ENCODE measurements around the gene PLPP3.

DNA sequence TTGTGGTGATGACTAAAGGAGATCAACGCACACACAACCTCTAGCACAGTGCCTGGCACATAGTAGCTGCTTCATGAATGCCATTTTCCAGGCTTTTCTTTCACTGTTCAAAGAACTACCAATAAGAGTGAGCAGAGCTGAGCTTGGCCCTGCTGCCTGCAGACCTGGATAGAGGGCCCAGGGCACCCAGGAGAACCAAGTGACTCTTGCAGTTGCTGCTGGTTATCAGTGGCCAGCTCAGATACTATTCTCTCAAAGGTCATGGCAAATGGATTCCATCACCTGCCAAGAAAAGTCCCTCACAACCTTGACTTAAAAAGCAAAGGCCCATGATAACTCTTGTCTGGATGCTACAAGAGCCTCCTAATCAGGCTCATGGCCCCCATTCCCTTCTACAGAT lies 41.7 kb downstream of the PLPP3 start:
- no peak for TF ChIP-seq CTCF (IDR thresholded peaks at IDR 0.05; ENCODE audit: low read length)
- no peak for TF ChIP-seq EZH2 (IDR thresholded peaks at IDR 0.05; ENCODE audit: borderline replicate concordance, low read length)
